HuH-7 (cell line): Measurements from ENCODE around the gene ZNF212.
"Not testable (repeated sequence)": the region's sequence is repeated elsewhere in the genome, so short reads cannot be mapped to it uniquely, and the experiment has no call there.

Experiments
- DNase-seq: peaks from one replicate; pipeline ENCODE4 v3.0.0; 2011; ENCODE audit warnings: low spot score

Gene ZNF212

DNA sequence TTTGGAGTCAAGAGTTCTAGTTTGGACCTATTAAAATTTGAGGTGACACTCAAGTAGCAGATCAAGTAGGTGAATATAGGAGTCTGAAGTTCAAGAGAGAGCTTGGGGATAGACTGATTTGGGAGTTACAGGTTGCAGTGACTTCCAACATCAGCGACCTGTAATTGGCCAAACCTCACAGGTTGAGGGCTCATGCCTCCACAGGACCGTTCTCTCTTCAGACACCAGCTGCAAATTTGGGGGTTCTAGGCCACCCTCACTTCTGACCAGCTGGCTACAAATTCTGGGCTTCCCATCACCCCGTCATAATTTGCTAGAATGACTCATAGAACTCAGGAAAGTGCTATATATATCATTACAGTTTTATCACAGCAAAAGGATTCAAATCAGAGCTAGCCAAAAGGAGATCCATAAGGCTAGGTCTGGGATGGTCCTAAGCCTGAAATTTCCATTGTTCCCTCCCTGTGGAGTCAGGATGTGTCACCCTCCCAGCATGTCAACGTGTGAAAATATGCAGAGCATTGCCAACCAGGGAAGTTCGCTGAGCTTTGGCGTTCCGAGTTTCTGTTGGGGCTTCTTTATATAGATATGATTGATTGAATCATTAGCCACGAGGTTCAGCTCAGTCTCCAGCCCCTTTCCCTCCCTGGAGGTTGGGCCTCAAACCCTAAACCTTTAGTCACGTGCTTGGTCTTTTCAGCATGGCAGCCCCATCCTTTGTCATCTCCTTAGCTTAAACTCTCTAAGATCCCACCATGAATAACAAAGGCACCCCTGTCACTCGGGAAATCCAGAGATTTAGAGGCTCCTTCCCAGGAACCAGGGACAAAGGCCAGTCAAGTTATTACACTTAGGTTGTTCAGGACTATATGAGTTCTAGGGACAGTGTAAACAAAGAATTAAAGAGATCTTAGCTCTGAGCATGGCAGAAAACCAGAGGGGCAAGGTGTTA is 20.7 kb upstream of the ZNF212 start:
- no peak for DNase-seq

DNA sequence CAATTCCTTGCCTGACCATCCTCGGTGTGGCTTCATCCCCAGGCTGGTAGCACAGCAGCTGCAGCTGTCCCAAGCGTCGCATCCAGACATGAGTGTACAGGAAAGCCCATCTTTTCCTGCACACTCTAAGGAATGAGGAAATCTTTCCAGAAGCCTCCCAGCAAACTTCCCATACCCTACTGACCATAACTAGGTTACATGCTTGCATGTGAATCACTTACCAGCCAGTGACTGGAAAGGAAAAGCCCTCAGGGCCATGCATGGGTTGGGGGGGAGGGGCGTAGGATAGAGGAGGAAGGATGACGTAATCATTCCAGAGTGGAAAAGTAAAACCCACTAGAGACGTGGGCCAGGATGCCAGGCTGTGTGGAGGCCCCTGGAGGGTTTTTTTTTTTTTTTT is 18.9 kb upstream of the ZNF212 start:
- DNase-seq, result no peak

DNA sequence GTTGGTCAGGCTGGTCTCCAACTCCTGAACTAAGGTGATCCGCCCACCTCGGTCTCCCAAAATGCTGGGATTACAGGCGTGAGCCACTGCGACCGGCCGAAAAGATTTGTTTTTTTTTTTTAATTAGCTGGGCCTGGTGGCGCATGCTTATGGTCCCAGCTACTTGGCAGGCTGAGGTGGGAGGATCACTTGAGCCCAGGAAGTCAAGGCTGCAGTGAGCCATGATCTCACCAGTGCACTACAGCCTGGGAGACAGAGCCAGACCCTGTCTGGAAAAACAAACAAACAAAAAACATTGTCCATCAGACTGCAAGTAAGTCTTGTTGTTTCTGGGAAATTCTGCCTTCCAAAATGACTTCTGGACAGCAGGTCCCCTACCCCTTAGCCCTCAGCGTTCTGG is 16.3 kb upstream of the ZNF212 start:
- DNase-seq, result no peak

DNA sequence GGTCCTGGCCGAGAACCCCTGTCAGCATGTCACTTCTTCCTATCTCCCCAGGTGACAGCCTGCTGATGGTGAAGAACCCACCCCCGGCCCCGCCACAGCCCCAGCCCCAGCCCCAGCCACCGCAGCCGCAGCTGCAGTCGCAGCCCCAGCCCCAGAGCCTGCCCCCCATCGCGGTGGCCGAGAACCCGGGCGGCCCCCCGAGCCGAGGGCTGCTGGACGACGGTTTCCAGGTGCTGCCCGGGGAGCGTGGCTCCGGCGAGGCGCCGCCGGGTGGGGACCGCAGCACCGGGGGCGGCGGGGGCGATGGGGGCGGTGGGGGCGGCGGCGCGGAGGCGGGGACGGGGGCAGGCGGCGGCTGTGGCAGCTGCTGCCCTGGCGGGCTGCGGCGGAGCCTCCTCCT is 15.7 kb upstream of the ZNF212 start:
- DNase-seq, result no peak

DNA sequence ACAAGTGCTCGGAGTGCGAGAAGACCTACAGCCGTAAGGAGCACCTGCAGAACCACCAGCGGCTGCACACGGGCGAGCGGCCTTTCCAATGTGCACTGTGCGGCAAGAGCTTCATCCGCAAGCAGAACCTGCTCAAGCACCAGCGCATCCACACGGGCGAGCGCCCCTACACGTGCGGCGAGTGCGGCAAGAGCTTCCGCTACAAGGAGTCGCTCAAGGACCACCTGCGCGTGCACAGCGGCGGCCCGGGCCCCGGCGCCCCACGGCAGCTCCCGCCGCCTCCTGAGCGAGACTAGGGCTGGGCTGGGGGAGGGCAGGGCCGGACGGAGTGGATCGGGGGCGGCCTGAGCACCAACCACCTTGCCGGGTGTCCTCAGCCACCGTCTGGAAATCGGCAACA is 15.1 kb upstream of the ZNF212 start:
- DNase-seq, result no peak

DNA sequence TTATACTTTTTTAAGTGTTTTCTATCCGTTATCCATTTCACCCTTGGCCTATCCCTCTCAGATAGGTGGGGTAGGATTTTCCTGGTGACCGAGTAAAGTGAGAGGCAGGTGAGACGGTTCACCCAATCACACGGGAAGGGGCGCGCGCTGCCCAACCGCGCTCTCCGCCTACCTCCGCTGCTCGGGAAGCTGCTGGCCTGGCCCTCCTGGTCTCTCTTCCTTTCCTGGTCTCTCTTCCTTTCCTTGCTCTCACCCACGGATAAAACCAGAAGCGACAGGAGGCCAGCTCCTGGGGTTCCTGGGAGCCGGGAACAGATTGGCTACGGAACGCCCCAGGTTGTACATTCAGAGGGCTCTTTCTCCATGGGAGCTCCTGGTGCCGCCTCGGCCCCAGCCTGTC is 14.3 kb upstream of the ZNF212 start:
- DNase-seq, result no peak

DNA sequence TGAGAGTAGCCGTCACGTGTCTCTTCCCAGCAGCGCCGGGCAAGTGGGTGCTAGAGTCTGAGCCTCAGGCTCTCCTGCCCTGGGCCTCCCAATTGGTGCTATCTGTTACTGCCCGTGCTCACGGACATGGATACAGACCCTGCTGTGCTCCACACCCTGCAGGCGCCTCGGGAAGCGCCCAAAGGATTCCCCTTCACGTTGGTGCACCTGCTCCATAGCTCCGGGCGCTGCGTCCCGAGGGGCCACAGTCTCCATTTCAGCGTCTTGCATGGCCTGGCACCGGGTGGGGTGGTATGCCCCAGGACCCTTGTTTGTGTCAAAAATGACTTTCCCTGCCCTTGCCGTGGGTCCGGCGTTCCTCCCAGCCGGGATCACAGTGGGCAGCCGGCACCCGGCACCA is 13.8 kb upstream of the ZNF212 start:
- no peak for DNase-seq

DNA sequence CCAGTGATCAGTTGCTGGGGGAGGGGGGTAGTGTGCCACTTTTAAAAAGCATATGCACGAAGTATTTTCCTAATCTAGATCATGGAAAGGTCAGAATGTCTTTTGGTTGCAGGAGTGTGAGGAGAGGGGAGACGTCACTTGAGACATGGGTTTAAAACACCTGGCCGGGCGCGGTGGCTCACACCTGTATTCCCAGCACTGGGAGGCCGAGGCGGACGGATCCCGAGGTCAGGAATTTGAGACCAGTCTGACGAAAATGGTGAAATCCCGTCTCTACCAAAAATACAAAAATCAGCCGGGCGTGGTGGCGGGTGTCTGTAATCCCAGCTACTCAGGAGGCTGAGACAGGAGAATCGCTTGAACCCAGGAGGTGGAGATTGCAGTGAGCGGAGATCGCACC is 13.1 kb upstream of the ZNF212 start:
- not testable (repeated sequence) for DNase-seq

DNA sequence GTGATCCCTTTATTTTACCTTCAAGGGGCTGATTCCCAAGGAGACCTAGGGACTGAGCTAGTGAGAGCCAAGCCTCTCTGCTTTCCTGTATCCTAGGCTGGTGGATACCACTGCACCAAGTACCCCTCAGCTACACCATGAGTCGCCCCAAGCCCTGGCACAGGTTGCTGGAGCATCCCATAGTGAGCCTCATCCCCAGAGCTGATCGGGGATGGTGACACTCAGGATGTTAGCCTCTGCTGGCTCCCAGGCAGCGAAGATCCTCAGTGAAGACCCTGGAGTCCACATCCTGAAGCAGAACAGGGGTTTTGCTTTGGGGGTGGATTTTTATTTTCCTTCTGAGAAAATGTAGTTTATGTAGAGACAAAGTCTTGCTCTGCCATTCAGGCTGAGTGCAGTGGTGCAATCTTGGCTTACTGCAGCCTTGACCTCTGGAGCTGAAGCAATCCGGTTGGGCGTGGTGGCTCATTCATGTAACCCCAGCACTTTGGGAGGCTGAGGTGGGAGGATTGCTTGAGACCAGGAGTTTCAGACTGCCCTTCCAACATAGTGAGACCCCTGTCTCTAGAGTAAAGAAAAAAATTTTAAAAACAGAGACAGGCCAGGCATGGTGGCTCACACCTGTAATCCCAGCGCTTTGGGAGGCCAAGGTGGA is 12.5 kb upstream of the ZNF212 start:
- no peak for DNase-seq

DNA sequence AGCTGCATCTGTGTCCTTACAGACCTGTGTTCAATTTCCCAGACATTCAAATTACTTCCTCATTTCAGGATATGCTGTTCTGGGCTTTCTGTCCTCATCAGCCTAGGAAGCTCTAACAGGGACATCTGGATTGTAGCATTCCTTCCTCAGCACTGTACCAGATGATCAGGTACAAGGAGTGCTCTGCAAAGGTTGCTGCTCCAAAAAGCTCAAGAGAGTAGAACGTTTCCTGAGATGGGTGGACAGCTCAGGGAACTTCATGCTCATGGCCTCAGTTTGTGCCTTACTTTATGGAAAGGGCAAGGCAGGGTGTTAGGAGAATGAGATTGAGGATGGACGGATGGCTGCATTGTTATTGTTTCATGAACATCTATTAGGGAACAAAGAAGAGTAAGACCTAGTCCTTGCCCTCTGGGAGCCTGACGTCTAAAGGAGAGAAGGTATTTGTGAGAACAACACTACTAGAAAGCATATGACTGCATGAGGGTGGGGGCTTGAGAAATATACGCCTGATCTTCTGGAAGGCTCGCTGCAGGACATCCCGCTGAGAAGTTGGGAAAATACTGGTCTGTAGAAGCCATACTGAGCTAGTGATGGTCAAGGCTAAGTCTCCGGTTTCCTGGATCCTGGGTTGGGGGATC is 10.5 kb upstream of the ZNF212 start:
- DNase-seq, result no peak

DNA sequence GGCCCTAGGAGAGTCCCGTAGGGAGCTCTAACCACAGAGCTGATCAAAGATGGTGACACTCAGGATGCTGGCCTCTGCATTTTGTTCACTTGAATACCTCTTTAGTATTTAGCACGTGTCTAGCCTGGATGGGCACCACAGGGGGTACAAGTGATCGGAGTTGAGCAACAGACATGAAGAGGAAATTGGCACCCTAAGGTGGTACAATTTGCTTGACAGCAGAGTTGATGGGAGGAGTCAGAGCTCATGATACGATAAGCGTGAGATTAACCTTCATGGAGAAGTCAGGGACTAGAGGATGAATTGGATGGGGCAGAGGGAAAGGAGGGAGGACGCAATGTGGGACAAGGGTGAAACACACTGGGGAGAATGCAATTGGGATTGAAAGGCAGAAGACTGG is 9.9 kb upstream of the ZNF212 start:
- no peak for DNase-seq

DNA sequence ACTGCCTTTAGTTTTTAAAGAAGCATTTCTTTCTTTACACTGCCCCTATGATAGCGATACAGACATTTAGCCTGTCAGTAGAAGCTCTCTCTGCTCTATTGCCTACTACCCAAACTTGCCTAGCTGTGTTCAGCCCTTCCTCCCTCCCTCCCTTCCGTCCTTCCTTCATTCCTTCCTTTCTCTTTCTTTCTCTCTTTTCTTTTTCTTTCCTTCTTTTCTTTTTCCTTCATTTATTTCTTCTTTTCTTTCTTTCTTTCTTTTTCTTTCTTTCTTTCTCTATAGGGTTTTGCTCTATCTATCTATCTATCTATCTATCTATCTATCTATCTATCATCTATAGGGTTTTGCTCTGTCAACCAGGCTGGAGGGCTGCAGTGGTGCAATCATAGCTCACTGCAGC is 7.1 kb upstream of the ZNF212 start:
- DNase-seq, result no peak

DNA sequence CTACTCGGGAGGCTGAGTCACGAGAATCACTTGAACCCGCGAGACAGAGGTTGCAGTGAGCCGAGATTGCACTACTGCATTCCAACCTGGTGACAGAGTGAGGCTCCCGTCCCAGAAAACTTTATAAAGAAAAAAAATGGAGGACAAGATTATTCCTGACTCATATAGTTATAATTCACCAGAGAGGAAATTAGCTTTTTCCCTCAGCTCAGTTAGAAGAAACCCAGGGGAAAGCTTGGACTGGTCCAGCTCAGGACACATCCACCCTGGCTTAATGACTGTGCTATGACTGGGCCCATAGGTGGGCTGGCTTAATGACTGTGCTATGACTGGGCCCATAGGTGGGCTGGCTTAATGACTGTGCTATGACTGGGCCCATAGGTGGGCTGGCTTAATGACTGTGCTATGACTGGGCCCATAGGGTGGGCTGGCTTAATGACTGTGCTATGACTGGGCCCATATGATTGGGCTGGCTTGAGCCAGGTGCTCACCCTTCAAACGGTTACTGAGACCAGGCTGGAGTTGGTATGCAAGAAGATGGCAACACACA is 5.7 kb upstream of the ZNF212 start:
- DNase-seq, result not testable (repeated sequence)

DNA sequence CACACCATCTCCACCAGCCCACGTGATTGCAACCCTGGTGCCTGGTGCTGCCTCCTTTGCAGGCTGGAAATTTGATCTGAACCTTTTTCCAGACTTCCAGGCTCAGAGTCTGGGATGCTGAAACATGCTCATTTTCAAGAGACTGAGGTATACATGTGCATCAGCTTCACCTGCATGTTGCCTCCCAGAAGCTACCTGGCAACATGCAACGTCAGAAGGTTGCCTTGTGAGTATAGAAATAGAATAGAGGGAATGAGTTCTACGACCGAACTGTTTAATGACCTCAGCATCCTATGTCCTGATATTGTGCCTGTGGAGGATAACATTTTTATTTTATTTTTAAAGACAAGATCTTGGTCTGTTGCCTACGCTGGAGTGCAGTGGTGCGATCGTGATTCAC is 1.9 kb upstream of the ZNF212 start:
- DNase-seq, result no peak

DNA sequence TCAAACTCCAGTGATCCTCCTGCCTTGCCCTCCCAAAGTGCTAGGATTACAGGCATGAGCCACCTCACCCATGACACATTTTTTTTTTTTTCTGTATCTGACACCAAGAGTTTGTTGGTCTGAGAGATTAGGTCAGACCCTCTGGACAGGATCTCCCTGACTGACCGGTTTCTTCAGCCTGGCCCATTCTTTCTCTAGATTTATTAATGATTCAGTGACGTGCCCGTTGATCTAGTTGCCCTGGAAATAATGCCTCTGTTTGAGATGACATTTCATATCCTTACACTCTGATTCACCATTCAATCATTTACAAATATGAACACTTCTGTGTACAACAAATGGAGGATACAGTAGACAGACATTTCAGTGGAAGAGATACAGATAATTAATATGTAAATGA is 1.4 kb upstream of the ZNF212 start:
- DNase-seq, result no peak

DNA sequence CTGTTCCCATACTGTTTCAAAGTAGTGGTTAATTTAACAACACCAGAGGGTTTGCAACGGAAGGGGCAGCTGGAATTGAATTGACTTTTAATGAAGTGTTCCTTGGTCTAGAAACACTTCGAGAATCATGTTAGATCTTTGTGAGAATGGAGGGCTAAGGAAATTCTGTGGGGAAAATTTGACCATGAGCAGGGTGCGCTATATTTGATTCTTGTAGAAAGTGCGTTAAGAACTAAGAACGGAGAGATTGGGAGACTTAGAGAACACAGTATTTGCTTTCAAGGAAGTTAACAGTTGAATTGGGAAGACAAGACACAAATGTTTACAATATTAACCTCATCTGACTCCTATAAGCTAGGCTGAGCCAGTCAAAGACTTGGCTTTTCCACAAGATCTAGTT is 1.2 kb downstream of the ZNF212 start:
- no peak for DNase-seq

DNA sequence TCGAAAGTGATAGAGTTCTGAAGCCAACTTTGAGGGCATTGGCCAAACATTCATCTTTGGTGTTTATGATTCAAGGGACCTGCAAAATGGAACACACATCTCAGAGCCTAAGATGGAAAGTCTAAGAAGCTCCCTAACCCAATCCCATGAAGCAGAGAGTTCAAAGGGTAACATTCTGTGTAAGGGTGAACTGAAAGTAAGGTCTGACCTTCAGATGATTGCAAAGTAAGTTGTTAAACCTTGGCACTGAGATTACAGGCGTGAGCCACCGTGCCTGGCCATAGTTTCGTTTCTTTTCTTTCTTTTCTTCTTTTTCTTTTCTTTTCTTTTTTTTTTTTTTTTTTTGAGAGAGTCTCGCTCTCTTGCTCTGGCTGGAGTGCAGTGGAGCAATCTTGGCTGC is 2.2 kb downstream of the ZNF212 start:
- no peak for DNase-seq

DNA sequence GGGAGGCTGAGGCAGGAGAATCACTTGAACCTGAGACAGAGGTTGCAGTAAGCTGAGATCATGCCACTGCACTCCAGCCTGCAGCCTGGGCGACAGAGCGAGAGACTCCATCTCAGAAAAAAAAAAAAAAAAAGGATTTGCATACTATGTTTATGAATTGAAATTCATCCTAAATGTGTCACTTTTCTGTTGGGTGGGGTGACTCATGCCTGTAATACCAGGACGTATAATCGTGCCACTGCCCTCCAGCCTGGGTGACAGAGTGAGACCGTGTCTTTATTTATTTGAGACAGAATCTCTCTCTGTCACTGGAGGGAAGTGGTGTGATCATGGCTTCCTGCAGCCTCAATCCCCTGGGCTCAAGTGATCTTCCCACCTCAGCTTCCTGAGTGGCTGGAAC is 5.8 kb downstream of the ZNF212 start:
- DNase-seq, result no peak

DNA sequence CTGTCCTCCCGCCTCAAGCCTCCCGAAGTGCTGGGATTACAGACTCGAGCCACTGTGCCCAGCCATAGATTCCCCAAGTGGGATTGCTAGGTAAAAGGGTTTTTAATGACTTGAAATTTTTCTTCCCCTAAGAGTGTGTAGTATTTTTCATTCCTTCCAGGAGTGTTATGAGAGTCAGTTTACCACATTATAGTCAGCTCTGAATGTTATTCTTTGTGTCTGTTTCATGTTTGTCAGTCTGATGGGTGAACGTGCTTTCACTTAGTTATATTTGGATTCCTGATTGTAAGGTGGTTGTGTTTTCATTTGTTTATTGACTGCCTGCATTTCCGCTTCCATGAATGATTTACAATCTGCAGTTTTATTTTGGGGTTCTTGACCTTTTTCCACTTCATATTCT is 6.3 kb downstream of the ZNF212 start:
- no peak for DNase-seq

DNA sequence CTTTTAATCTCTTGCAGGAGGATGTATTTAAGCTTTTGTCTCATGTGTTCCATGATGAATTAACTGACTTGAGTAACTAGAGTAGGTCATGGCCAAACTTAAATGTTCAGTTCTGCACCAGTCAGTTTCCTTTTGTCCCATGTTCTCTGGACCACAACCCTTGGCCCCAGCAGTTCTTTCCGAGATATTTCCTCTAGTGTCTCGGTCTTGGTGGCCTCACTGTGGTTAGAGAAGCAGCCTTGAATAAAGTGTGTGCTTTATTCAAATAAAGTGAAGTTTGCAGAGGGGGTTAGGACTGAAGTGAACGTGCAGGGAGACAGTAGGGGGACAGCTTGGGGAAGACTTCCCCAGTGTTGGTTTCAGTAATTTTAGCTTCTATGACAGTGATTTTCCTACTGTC is 9.3 kb downstream of the ZNF212 start:
- no peak for DNase-seq

DNA sequence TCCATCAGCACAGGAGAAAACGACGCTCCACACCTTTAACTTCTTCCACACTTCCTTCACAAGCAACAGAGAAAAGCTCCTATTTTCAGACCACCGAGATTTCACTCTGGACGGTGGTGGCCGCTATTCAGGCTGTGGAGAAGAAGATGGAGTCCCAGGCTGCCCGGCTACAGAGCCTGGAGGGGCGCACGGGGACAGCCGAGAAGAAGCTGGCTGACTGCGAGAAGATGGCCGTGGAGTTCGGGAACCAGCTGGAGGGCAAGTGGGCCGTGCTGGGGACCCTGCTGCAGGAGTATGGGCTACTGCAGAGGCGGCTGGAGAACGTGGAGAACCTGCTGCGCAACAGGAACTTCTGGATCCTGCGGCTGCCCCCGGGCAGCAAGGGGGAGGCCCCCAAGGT is 10.7 kb downstream of the ZNF212 start:
- not testable (repeated sequence) for DNase-seq

DNA sequence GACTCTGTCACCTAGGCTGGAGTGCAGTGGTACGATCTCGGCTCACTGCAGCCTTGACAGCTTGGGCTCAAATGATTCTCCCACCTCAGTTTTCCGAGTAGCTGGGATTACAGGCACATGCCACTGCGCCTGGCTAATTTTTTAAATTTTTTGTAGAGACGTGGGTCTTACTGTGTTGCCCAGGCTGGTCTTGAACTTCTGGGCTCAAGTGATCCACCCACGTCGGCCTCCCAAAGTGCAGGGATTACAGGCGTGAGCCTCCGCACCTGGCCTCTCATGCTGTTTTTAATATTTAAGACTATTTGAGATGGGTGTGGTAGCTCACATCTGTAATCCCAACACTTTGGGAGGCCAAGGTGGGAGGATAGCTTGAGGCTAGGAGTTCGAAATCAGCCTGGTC is 12.1 kb downstream of the ZNF212 start:
- DNase-seq, result not testable (repeated sequence)

DNA sequence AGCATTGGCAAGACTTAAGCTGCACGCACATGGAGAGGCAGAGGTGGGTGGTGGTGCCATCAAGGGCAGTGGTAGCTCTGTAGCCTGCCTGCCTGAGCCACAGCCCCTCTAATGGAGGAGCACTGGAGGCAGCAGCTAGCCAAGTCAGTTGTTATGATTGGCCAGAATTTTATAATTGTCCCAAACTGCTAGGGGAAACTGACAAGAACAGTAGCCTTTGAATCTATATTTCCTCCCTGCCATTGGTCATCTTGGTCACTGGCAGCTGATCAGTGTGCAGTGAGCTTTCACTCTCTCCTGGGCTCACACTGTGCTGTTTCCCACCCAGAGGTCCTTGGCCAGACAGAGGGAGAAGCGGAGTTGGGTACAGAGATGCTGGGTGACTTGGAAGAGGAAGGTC is 12.9 kb downstream of the ZNF212 start:
- no peak for DNase-seq
